HG02642 (cell line): ENCODE measurements around the gene RAD9B.
"Not testable (repeated sequence)": the region's sequence is repeated elsewhere in the genome, so short reads cannot be mapped to it uniquely, and the experiment has no call there.

Experiments
- ATAC-seq: cut with Tn5 transposase; IDR thresholded peaks from one replicate; pipeline ENCODE4 v1.9.1; 2021; ENCODE audit warnings: mild to moderate bottlenecking; ENCODE audit not compliant: unreplicated experiment, poor library complexity

The RAD9B gene

DNA sequence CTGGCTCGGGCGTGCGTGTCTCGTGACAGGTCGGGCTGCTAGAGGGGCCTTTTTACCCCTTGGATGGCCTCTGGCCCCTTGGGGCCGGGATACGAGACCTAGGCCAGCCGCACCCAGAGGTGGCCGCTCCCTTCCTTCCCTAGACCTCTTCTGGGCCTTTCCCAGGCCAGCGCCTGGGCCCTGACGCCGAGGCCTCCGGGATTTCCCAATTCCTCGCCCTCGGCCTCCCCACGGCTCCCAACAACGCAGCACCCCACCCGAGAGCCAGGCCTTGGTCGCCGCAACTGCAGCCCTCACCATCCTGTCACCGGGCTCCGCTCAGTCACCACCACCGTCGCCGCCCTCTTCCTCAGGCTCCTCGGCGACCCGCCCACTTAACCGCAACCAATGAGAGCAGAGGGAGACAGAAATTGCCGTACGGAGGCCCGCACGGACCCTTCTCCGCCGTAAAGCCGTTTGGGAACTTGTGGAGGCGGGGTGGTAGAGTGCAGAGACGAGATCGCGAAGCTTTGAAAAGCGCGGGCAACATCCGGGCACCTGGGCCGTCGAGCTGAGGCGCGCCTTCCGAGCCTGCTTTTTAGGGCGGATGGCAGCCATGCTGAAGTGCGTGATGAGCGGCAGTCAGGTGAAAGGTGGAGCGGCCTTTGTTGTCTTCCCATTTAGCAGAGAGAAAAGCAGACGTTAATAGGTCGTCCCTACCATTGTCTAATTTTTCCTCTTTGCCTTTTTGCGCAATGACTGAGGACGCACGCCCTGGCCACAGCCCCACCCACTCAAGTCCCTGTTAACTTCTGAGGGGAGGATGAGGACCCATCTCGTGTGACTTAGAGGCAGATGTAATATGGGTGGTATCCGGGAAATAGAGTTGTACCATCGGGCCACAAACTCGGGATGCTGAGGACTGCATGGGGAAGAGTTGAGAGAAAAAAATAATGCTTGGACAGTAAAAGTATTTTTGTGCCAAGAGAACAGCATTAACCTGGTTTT is at the start of gene RAD9B, which contains the start of gene VPS29:
Gene RAD9B (plus strand): TSS at position 580 of the 987 bp plus-strand sequence. CDS start 7 bp downstream, at position 587.
Gene VPS29 (minus strand): TSS at position 360 of the 987 bp plus-strand sequence. CDS start 60 bp downstream, at position 300.
- ATAC-seq, result peak; percentile 93

DNA sequence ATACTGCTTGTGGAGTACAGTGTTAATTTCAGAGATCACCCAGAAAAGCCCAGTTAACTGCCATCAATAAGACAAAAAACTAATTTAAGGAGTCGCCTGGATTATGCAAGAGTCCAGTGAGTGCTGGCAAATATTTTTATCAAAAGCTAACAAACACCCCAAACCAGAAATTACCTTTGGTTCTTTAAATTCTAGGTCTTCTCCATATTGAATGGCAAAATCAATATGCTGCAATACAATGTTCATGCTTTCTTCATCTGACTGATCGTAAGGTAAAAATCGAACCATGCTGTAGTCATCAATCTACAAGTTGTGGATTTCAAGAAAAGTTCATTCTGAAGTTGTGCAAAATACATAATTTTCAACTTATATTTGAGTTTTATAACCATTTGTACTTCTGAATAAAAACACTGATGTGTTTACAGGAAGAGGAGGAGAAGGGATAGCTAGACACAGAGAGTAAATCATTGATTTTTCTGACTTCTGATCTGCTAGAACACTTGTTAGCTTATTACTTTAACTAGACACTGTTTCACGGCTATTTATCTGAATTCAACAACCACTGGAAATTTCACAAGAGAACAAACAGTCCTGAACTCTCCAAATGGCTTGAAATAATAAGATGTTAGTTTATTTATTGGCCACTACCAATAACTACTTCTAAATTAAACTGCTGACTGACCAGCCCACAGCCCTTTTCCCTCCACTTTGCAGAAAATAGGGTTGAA is 48.4 kb upstream of the RAD9B start:
- no peak for ATAC-seq

DNA sequence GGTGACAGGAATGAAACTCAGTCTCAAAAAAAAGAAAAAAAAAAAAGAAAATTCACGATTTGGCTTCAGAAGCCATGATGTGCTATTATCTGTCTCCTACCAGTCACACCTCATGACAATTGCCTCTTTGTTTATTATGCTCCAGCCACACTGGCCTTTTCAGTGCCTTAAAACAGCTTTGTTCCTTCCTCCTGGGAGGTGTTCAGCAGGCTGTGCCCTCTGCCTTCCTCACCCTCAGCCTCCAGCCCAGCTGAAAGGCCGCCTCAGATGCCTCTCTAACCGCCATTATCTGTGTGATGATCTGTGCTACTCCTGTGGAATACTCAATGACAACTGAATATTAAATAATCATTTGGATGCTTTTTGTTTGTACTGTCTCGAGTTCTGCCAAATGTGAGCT is 43.4 kb upstream of the RAD9B start:
- no peak for ATAC-seq

DNA sequence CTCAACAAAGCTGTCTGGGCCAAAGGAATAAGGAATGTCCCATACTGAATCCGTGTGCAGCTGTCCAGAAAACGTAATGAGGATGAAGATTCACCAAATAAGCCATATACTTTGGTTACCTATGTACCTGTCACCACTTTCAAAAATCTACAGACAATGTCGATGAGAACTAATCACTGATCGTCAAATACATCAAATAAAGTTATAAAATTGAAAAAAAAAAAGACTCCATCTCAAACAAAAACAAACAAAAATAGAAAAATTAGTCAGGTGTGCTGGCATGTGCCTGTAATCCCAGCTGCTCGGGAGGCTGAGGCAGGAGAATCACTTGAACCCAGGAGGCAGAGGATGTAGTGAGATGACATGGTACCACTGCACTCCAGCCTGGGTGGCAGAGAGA is 40.9 kb upstream of the RAD9B start:
- ATAC-seq, result not testable (repeated sequence)

DNA sequence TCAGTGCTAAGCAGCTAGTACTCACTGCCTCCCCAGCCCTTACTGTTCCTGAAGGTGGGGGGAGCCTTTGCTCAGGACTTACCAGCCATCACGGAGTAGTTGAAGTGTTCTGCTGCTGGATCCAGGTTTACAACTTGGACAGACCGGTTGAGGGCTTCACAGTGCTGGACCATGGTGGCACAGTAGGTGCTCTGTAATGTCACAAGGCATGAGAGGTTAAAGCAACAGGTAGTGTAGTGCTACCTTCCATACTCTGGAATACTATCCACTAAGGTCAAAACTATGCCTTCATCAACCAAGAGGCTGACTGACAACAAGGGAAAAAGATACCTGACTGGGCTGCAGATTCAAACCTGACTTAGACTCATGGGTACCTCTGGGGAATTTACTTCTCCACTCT is 37.1 kb upstream of the RAD9B start:
- no peak for ATAC-seq

DNA sequence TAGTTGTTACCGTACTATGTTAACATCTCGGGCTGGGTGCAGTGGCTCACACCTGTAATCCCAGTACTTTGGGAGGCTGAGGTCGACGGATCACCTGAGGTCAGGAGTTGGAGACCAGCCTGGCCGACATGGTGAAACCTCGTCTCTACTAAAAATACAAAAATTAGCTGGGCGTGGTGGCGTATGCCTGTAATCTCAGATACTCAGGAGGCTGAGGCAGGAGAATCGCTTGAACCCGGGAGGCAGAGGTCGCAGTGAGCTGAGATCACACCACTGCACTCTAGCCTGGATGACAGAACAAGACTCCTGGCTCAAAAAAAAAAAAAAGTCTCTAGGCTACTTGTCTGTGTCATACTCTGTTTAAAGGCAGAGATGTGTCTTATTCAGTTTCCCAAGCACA is 36.4 kb upstream of the RAD9B start:
- not testable (repeated sequence) for ATAC-seq

DNA sequence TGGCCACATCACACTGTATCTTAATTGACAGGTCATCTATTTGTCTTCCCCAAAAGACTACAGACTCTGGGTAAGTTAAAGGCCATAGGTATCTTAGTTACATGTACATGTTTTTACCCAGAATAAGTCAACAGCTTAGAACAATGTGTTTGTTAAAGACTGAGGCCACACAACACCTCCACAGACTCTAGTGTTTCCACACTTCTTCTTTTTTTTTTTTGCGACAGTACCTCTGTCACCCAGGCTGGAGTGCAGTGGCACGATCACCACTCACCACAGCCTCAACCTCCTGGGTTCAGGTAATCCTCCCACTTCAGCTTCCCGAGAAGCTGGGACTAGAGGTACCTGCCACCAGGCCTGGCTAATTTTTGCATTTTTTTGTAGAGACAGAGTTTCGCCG is 35.3 kb upstream of the RAD9B start:
- no peak for ATAC-seq

DNA sequence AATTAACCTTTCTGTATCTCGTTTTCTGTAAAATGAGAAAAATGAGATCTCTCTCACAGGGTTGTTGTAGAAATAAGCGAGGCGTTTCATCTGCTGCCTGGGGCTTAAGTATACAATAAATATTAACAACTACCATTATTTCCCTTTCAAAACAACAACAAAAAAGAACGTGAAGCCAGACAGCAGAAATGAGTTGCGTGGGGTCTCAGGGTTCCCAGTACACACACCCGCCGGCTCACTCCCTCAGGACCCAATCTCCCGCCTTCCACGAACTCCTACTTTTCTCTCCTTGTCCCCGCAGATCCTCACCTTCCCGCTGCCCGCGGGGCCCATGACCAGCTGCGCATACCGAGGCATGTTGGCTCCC is 34.3 kb upstream of the RAD9B start:
- no peak for ATAC-seq

DNA sequence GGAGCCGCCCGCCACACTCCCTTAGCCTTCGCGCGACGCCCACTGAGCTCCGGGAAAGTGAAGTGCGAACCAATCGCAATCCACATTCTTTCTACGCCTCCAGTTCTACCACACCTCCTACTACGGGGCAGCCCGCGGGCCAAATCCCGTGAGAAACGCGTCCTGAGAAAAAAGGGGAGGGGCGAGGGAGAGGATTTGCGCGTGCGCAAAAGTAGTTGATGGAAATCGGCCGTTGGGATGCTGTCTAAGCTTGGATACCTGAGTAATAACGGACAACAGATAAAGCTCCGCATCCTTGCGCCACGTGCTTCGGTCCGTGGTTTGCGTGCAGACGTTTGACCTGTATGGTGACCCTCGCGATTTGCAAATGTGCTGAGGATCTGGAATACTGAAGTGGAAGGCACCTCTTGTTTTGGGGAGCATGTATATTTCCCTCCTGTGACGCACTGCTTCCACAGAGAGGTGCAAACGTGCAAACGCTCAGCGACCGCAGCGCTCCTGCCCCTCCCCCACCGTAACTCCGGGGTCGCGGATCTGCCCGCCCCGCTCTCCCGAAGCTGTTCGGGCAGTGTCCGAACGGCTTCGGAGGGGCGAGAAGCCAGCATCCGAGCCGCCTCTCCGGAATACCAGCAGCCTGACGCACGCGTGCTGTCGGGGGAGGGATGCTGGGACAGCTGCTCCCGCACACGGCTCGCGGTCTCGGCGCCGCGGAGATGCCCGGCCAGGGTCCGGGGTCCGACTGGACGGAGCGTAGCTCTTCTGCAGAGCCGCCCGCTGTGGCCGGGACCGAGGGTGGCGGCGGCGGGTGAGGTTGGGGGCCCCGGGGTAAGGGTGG is 33.7 kb upstream of the RAD9B start, which contains the start of the genes FAM216A and GPN3:
Gene FAM216A (plus strand): TSS at position 632 of the 835 bp plus-strand sequence. CDS start 31 bp downstream, at position 663.
Gene GPN3 (minus strand): TSS at position 44 of the 835 bp plus-strand sequence. CDS start 54 bp downstream, outside the sequence.
- peak; percentile 83 for ATAC-seq

DNA sequence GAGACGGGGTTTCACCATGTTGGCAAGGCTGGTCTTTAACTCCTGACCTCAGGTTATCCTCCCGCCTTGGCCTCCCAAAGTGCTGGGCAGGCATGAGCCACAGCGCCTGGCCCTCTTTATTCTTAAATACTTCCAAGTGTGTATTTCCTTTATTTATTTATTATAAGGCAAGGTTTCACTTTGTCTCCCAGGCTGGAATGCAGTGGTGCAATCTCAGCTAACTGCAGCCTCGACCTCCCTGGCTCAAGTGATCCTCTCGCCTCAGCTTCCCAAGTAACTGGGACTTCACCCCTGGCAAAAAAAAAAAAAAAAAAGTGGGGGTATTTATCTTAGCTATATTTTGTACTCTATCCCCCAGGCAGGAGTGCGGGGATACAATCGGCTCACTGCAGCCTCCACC is 26.7 kb upstream of the RAD9B start:
- no peak for ATAC-seq

DNA sequence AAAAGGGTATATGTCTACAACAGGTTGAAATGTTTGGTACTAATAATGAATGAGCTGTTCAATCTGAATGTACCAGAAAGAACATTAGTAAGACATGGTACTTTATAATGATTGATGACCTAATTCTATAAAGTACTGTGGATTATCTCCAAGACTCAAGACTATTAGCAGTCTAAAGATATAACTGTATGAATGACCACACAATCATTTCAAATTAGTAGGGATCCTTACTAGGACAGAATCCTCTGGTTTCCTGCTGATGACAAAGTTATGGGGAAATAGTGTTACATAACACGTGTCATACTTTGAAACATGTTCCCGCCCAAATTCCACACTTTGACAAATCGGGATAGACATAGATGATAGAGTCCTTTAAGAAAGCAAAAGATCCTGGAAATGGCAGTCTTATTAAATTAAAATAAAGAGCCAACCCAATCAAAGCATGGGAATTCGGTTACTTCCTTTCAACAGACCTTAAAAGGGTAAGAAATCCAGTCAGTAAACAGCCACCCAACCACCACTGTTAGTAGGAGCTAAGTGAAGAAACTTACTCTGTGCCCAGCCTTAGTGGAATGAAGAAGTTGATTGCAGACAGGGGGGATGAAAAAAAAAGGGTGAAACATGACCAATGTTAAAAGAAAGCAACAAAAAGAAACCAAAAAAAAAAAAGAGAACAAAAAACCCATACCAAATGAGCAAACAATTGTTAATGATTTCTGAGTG is 3.0 kb upstream of the RAD9B start:
- ATAC-seq, result no peak

DNA sequence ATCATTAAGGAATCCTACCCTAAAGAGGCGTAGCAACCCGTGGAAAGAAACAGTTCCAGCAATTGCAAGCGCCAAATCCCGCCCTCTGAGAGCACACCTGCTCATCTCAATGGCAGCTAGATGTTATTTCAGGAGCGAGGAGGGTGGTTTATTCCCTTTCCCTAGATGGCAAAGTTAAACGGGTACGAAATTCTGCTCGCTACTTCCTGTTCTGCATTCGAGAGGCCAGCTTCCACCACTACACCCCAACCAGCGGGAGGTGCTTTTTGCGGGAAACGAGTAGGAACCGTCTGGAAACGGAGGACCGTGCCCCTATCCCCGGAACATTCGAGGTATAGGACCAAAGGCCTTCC is 756 bp upstream of the RAD9B start:
- ATAC-seq, result no peak

DNA sequence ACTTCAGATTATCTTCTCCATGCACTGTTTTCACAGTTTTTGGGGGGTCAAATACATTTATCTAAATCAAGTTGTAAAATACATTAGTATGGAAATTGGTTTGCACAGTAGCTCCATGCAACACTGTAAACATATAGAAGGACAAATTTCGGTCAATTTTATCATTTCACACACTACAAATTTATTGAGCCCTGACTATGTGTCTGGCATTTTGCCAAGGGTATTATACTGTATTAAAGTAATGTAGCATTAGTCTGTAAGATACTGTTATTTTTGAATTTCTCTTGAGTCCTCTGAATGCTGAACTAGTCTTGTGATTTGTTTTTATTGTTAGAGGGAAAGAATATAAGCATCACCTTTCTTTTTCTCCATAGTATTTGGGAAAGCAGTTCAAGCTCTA is 1.3 kb downstream of the RAD9B start:
- ATAC-seq, result no peak

DNA sequence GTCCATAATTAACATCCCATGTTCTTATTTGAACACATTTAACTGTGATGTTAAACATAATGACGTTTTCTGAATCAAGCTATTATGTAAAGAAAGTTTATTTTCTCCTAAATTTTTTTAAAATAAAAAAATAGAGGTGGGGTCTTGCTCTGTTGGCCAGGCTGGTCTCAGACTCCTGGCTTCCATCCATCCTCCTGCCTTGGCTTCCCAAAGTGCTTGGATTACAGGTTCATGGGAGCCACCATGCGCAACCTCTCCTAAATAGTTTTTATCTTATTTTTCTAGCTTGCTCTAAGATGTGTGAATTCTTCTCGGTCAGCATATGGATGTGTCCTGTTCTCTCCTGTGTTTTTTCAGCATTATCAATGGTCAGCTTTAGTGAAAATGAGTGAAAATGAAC is 3.2 kb downstream of the RAD9B start:
- no peak for ATAC-seq

DNA sequence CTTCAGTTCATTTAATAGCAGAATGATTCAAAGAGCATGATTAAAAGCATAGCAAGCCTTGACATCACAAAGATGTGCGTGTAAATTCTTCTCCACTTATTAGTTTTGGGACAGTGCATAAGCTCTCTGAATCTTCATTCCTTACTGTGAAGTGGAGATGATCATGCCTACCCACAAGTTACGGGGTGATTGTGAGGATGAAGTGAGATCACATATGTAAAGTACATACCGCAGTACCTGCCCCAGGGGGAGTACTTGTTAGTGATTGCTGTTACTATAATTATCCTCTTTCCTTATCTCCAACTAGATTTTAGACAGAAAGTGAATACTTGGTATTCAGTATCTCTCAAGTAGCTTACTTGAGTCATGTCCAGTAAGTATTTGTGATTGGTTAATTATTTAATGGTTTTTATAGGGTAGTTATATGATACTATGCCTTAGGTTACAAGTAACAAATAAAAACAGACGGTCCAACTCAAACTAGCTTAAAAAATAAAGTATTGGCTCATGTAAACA is 6.0 kb downstream of the RAD9B start:
- no peak for ATAC-seq

DNA sequence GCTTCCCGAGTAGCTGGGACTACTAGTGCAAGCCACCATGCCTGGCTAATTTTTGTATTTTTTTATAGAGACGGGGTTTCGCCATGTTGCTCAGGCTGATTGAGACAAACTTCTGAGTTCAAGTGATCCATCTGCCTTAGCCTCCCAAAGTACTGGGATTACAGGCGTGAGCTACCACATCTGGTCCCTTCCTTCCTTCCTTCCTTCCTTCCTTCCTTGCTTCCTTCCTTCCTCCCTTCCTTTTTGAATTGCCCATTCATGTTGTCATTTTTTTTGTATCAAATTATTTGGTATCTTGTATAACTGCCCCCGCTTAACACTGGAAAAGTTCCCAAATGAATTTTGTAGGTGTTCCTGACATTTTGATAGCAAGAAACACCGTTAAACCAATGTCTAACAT is 11.7 kb downstream of the RAD9B start:
- no peak for ATAC-seq

DNA sequence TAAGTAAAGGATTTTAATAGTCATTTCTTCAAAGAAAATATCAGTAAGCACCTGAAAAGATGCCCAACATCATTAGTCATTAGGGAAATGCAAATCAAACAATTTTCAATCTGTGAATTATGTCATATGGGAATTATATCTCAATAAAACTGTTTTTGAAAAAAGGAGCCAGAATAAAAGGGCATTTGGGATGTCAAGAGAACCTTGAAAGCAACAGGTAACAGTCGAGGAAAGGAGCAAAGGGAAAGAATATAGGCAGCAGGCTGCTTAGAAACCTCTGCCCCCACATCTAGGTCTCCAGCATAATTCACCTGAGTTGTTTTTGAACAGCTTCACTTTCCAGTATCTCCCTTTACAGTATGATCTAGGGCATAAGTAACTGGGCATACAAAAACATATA is 12.2 kb downstream of the RAD9B start:
- ATAC-seq, result no peak

DNA sequence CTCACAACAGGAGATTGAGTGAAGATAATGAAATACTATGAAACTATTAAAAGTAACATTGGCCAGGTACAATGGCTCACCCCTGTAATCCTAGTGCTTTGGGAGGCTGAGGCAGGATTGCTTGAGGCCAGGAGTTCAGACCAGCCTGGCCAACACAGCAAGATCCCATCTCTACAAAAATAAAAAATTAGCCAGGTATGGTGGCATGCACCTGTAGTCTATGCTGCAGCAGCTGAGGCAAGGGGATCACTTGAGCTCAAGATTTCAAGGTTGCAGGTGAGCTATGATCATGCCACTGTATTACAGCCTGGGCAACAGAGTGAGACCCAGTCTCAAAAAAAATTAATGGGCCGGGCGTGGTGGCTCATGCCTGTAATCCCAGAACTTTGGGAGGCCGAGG is 14.9 kb downstream of the RAD9B start:
- no peak for ATAC-seq

DNA sequence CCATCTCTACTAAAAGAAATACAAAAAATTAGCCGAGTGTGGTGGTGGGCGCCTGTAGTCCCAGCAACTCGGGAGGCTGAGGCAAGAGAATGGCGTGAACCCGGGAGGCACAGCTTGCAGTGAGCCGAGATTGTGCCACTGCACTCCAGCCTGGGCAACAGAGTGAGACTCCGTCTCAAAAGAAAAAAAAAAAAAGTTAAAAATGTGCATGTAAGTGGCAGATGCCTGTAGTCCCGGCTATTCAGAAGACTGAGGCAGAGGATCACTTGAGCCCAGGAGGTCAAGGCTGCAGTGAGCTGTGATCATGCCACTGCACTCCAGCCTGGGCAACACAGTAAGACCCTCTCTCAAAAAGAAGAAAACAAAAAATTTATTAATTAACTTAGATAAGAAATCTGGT is 15.9 kb downstream of the RAD9B start:
- ATAC-seq, result not testable (repeated sequence)
